Activated CD4-positive, alpha-beta T cell treated with anti-CD3 and anti-CD28 coated beads, Interleukin-2, amount 50 U/mL, for 24 hours (primary cell): Measurements from ENCODE around the gene COX7A1.

ENCODE experiments used
- DNase-seq, 2 donors: peaks; one replicate each; pipeline ENCODE4 v3.0.0-alpha.2; 2020; ENCODE audit warnings: low read depth in 1 of 2, low spot score in 1 of 2

COX7A1 gene

DNA sequence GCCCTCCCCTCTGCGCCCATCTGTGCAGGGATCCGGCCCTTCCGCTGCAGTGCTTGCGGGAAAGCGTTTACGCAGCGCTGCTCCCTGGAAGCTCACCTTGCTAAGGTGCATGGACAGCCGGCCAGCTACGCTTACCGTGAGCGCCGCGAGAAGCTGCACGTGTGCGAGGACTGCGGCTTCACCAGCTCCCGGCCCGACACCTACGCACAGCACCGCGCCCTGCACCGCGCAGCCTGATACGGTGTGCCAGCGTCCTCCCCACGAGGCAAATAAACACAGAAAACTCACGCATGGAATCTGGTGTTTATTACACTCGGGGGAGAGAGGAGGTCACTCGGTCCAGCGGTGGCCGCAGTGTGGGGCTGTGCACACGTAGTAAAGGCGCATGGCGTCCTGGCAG, 38.8 kb downstream of the COX7A1 start:
- DNase-seq = no peak

DNA sequence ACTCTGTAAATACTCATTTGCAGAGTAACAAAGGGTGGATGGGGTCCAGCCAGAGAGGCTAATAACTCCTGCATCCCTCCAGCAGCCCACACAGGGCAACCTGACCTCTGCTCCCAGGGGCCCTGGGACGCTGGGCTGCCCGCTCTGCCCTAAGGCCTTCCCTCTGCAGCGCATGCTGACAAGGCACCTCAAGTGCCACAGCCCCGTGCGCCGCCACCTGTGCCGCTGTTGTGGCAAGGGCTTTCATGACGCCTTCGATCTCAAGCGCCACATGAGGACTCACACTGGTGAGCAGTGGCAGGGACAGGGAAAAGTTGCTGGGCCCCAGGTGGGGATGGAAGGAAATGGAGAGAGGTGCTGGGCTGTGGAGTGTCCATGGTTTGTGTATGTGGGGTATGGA, 39.6 kb downstream of the COX7A1 start:
- no peak for DNase-seq

DNA sequence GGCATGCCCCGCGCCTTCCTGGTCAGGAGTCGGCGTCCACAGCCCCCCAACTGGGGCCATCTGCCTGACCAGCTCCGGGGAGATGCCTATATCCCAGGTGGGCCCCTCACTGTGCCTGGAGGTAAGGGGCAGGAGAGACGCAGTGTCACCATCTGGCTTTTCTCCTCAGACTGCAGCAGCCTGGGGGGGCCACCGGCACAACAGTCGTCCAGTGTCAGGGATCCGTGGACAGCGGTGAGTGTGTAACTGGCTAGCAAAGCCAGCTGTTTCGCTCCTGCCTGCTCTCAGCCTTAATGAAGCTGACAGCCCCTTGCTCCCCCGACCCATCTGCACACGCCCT, 41.1 kb downstream of the COX7A1 start:
- DNase-seq = no peak

DNA sequence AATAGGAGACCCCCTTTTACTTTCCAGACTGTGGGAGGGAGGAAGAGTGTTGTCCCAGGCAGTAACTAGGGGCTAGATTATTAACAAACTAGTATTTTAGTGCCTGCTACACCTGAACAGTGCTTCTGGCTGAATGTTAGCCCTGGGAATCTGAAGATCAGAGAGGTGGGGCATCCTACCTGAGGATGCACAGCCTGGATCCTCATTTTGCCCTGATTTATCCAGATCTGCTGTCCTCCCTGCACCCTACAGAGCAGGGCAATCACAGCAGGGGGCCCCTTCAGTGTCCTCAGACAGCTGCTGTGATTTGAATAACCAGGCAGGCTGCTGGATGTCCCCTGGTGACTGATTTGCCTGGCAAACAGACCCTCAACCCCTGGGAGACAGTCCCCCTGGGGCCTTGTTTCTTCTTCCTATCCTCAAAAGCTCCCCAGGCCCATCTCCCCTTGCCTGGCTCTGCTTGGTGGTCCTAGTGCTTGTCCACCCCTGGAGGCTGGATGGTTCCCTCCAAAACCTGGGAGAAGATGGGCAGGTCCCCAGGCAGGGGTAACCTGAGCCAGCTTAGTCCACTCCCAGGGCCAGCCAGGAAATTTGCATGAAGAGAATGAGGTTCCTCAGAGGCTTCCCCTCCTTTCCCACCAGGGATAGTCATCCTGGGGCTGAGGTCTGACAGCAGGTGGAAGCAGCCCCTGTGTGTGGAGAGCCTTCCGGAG, 41.6 kb downstream of the COX7A1 start, which contains the start of gene OVOL3:
Gene OVOL3, plus strand, starts transcription at position 657 of the 713 bp plus-strand sequence. CDS start 60 bp downstream, outside the sequence.
- no peak for DNase-seq

DNA sequence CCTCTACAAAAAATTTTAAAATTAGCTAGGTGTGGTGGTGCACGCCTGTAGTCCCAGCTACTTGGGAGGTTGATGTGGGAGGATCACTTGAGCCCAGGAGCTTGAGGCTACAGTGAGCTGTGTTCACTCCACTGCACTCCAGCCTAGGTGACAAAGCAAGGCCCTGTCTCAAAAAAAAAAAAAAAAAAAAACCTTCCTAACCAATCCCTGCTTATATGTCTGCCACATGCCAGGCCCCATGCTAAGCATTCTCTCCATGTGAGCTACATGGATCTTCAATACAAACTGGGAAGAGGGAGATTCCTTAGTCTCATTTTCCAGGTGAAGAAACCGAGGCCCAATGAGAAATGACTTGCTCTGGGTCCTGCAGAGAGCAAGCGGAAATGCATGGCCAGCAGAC, 43.6 kb downstream of the COX7A1 start:
- no peak for DNase-seq

DNA sequence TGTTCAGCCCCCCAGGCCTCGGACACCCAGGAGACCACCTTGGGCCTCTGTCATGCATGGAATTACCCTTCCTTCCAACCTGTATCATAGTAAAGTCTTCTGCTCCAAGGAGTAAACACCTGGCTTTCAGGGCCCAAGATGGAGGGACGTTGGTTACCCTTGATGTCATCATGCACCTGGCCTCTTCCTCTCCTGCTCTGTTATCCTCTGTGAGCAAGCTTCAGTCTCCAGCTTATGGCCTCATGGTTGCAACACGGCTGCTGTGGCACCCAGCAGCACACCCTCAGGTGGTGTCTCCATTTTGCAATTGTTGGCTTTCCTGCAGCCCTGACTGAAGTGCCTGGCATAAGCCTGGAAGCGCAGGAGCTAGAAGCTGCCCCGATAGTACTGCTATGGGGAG, 45.3 kb downstream of the COX7A1 start:
- no peak for DNase-seq

DNA sequence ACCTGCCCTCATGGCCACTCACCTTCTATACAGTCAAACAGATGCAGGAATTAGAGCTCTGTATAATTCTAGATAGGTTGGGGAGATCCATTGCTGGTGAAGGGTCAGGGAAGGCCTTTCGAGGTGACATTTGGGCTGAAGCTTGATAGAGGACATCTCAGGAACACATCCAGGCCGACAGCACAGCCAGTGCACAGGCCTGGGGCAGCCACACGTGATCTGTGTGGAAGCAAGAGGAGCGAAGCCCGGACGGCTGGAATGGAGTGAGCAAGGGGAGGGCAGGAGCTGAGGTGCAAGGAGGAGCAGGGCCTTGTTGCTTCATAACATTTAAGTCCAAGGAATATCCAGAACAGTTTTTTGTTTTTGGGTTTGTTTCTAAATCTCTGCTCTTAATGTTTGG, 45.8 kb downstream of the COX7A1 start:
- DNase-seq = no peak

DNA sequence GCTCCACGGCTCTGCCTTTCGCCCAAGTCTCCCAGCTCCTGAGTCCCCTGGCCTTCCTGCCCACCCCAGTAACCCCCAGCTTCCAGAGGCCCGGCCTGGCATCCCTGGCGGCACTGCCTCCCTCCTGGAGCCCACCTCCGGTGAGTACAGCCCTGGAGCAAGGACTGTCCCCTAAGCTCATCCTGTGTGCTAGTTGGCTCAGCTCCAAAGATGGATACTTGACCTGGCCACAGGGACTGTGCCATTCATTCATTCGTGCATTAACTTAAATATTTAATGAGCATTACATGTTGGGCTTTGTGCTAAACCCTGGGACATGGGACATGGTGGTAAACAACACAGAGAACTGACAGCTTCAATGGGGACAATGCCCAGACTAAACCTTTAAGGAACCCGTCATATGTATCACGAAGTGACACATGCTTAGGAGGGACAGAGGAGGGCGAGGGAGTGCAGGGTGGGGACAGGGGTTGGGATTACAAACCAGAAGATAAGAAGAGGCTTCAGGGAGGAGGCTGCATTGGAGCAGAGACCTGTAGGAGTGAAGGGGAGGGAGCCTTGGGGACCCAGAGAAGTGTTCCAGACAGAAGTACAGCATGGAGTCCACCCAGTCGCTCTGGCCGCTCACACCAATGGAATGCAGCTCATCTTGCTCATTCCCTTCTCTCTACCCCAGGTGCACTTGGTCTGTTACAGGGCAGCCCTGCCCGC, 48.2 kb downstream of the COX7A1 start:
- no peak for DNase-seq

DNA sequence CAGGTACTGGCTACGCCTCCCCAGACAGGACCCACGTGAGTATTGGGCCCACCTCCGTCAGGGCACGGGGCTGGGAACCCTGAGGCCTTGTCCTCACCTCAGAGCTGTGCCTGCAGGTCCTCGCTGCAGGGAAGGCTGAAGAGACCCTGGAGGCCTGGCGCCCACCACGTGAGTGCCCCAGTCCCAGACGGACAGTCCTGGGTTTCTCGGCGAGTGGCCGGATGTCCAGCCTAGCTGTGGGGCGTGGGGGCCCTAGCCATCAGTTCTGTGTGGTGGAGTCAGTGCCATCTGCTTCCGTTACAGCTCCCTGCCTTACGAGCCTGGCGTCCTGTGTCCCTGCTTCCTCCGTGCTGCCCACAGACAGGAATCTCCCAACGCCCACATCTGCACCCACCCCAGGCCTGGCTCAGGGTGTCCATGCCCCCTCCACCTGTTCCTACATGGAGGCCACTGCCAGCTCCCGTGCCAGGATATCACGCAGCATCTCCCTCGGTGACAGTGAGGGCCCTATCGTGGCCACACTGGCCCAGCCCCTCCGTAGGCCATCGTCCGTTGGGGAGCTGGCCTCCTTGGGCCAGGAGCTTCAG, 49.1 kb downstream of the COX7A1 start:
- no peak for DNase-seq

DNA sequence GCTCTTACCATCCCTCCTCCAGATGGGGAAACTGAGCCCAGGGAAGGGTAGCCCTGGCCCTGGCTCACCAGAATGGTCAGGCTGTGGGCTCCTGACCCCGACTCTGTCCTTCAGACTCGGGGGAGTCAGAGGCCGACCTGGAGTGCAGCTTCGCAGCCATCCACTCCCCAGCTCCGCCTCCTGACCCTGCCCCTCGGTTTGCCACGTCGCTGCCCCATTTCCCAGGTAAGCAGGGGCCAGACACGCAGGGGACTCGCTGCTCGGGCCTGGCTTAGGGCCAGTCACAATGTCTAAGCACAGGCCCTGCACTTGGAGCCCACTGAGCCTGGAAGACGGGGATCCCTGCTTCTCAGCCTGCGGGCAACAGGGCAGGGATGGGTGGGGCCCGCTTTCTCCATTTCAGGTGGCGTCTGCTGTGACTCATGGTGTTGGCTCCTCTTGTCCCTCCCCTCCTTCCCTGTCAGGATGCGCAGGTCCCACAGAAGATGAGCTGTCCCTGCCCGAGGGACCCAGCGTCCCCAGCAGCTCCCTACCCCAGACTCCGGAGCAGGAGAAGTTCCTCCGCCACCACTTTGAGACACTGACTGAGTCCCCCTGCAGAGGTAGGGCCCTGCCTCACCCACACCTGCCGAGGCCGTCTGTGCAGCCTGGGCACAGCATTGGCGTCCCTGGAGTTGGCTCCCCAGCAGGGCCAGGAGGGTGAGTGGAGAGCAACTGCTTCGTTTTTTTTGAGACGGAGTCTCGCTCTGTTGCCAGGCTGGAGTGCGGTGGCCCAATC, 50.5 kb downstream of the COX7A1 start:
- no peak for DNase-seq
